Uterus (tissue), 4 donors: ENCODE data around the gene CPVL. TPM values are rescaled to one million over a fixed set of nuclear protein-coding genes. Genes with fewer than 3 reads are reported as not detected.

ENCODE experiments used
- DNase-seq, 2 donors: peaks; one replicate each; pipeline ENCODE4 v3.0.0-alpha.2; 2019 to 2020
- H3K27ac ChIP-seq, 2 donors: fragments of 200-600 bp; sonication (generic); 1 replicate in 1 of 2; 2 replicates in 1 of 2; pipeline ENCODE4 v1.5.1; 2016 to 2018
- H3K27me3 ChIP-seq, 2 donors: fragments of 200-600 bp; sonication (generic); one replicate each; pipeline ENCODE4 v1.5.1; 2018 to 2019; ENCODE audit warnings: control low read depth in 1 of 2
- H3K36me3 ChIP-seq, 2 donors: fragments of 200-600 bp; sonication (generic); one replicate each; pipeline ENCODE4 v1.5.1; 2019; ENCODE audit warnings: control low read depth in 1 of 2
- H3K4me1 ChIP-seq, 2 donors: fragments of 200-600 bp; sonication (generic); one replicate each; pipeline ENCODE4 v1.5.1; 2018 to 2019; ENCODE audit warnings: control low read depth in 1 of 2
- H3K4me3 ChIP-seq, 2 donors: fragments of 200-600 bp; sonication (generic); 1 replicate in 1 of 2; 2 replicates in 1 of 2; pipeline ENCODE4 v1.5.1; 2018 to 2019; ENCODE audit warnings: mild to moderate bottlenecking in 1 of 2
- H3K9me3 ChIP-seq, 2 donors: fragments of 200-600 bp; sonication (generic); one replicate each; pipeline ENCODE4 v1.5.1; 2019; ENCODE audit warnings: control low read depth in 1 of 2
- CTCF ChIP-seq, 4 experiments: fragments of 200-600 bp in 2 of 4; fragments of 450-650 bp in 2 of 4; sonication (generic) in 2 of 4; IDR thresholded peaks; one replicate each; pipeline ENCODE4 v1.5.1; 2016 to 2019; ENCODE audit warnings: antibody characterized with exemption in 4 of 4, mild to moderate bottlenecking in 2 of 4, moderate library complexity in 1 of 4
- POLR2A ChIP-seq, 2 donors: fragments of 450-650 bp; IDR thresholded peaks; one replicate each; pipeline ENCODE4 v1.6.1; 2016; ENCODE audit warnings: antibody characterized with exemption in 2 of 2, mild to moderate bottlenecking in 1 of 2, moderate library complexity in 1 of 2
- intact Hi-C: fragments of 100-400 bp; cut with DNase I; formaldehyde crosslinking; loops from one replicate; pipeline ENCODE4 v1.15.1; 2023; ENCODE audit warnings: low total_unique reads
- total RNA-seq, 4 donors: library from RNA; depleted of rRNA in 3 of 4; stranded (reverse); fragments of >200 nt in 3 of 4; gene quantifications; one replicate each; pipeline versions ENCODE4 v1.1.0 to v1.2.4, GENCODE V29; 2014 to 2023
- donor health status: DM: yes; HTN: yes; CAD: no.

The CPVL gene
- total RNA-seq, 4 donors from 2014 or later, result 8.5 to 21.1 (median 14.5) TPM

- Histone ChIP-seq H3K9me3 (no peaks in the 10 kb centered on the region), H3K27ac (no peak overlapping the region), H3K4me3 (no peak overlapping the region), H3K27me3 (no peaks in the 10 kb centered on the region), H3K4me1 (peaks cover 0 to 1% of the 10 kb centered on the region in 2 donors), H3K36me3 (no peaks in the 10 kb centered on the region)
- peak; percentile 65 to 92 (median 79) for TF ChIP-seq CTCF (IDR thresholded peaks at IDR 0.05)
- TF ChIP-seq POLR2A (IDR thresholded peaks at IDR 0.05), result no peak
- intact Hi-C loops, result loop anchor here (2.0 kb wide), 1 partner anchor 183 kb away; no protein-coding TSS in a partner anchor
- peak; percentile 33 to 43 for DNase-seq
Measured at GRCh38 chr7:29105752-29106668, 40.3 kb downstream of the CPVL start.

- H3K4me1 ChIP-seq, result peaks cover 0 to 7% of the 10 kb centered on the region in 2 donors
- intact Hi-C loops, result loop anchor here (2.0 kb wide), 1 partner anchor 182 kb away; no protein-coding TSS in a partner anchor
- no peaks in the 10 kb centered on the region for H3K27me3 ChIP-seq
- no peak overlapping the region for H3K4me3 ChIP-seq
- DNase-seq, result no peak
- no peak for TF ChIP-seq POLR2A (IDR thresholded peaks at IDR 0.05)
- no peak for TF ChIP-seq CTCF (IDR thresholded peaks at IDR 0.05)
- no peaks in the 10 kb centered on the region for H3K9me3 ChIP-seq
- no peaks in the 10 kb centered on the region for H3K36me3 ChIP-seq
- no peak overlapping the region for H3K27ac ChIP-seq
Measured at GRCh38 chr7:29105191-29105590, 41.1 kb downstream of the CPVL start.

GRCh38 chr7:29102558-29103151 lies 43.7 kb downstream of the CPVL start:
- Histone ChIP-seq H3K4me1 (peaks cover 0 to 7% of the 10 kb centered on the region in 2 donors), H3K9me3 (no peaks in the 10 kb centered on the region), H3K27ac (no peak overlapping the region), H3K4me3 (no peak overlapping the region), H3K27me3 (no peaks in the 10 kb centered on the region), H3K36me3 (no peaks in the 10 kb centered on the region)
- intact Hi-C loops, result no loop called here
- TF ChIP-seq CTCF (IDR thresholded peaks at IDR 0.05) (peak; percentile 49 to 66 (median 65)), POLR2A (IDR thresholded peaks at IDR 0.05) (no peak)
- DNase-seq, result peak; percentile 72 to 78

- H3K27me3 ChIP-seq, result no peaks in the 10 kb centered on the region
- TF ChIP-seq POLR2A (IDR thresholded peaks at IDR 0.05) (no peak), CTCF (IDR thresholded peaks at IDR 0.05) (no peak)
- peak overlapping the region; percentile 25 to 31 for H3K27ac ChIP-seq
- H3K4me3 ChIP-seq, result no peak overlapping the region
- intact Hi-C loops, result no loop called here
- DNase-seq, result no peak
- no peaks in the 10 kb centered on the region for H3K9me3 ChIP-seq
- H3K4me1 ChIP-seq, result peaks cover 0 to 7% of the 10 kb centered on the region in 2 donors
- no peaks in the 10 kb centered on the region for H3K36me3 ChIP-seq
Measured at GRCh38 chr7:29100924-29101323, 45.4 kb downstream of the CPVL start.
